HUES48 (cell line): ENCODE measurements around the gene DDX1.
"Not testable (repeated sequence)": the region's sequence is repeated elsewhere in the genome, so short reads cannot be mapped to it uniquely, and the experiment has no call there.

Experiments
- H3K27ac ChIP-seq: one replicate; pipeline ENCODE4 v1.7.0; 2013; ENCODE audit warnings: low read depth, low read length, inconsistent platforms
- H3K27me3 ChIP-seq: 2 replicates; pipeline ENCODE4 v1.6.1; 2013; ENCODE audit warnings: mild to moderate bottlenecking, low read length; ENCODE audit not compliant: control insufficient read depth, insufficient read depth
- H3K36me3 ChIP-seq: 2 replicates; pipeline ENCODE4 v1.6.1; 2013; ENCODE audit warnings: low read length; ENCODE audit not compliant: control insufficient read depth, insufficient read depth
- H3K4me1 ChIP-seq: 2 replicates; pipeline ENCODE4 v1.6.1; 2013; ENCODE audit warnings: mild to moderate bottlenecking, low read length; ENCODE audit not compliant: control insufficient read depth, insufficient read depth
- H3K4me3 ChIP-seq: 2 replicates; pipeline ENCODE4 v1.5.1; 2013; ENCODE audit warnings: mild to moderate bottlenecking, low read depth, low read length
- H3K9ac ChIP-seq: 2 replicates; pipeline ENCODE4 v1.6.1; 2013; ENCODE audit warnings: mild to moderate bottlenecking, low read depth, low read length, moderate library complexity
- H3K9me3 ChIP-seq: 2 replicates; pipeline ENCODE4 v1.6.1; 2013; ENCODE audit warnings: low read length; ENCODE audit not compliant: control insufficient read depth, insufficient read depth

DDX1 gene

DNA sequence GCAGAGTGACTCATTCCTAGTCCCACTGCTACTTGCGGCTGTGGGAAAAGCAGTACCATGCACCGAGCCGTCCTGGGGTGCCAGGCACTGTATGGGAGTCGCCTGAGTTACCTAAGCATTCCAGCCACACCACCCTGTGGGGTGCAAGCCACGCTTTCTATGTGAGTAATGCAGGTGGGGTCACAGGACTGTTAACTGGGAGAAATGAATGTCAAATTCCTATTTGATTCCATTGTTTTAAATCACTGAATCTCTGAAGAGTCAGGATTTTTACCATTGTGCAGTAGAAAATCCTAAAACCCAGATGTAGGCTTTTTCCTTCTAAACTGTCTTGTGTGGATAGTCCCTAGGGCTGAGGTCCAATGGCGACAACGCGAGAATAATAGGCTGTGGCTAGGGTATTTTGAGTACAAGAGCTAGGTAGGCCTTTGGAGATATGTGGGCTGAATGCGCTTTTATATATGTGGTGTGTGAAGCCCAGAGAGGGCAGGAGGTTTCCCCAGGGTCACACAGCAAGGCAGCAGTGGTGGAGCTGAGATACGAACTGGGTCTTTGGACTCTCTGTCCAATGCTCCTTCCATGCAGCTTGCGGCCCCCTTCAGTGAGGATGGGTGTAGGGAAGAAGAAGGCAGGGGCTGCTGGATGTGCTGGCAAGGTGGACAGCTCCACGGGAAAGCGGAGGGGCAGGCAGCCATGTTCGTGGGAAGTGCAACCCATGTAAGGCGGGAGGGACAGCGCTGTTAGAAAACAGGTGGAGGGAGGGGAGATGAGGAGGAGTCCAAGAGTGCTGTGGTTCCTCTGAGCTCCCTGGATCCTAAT is 83.2 kb downstream of the DDX1 start:
- no peaks in the 10 kb centered on the region for H3K4me1 ChIP-seq
- H3K9ac ChIP-seq: no peak overlapping the region
- H3K36me3 ChIP-seq: no peaks in the 10 kb centered on the region
- no peak overlapping the region for H3K4me3 ChIP-seq
- H3K27me3 ChIP-seq: no peaks in the 10 kb centered on the region
- peaks cover 8% of the 10 kb centered on the region; the same call in 1 of the 2 replicates for H3K9me3 ChIP-seq
- H3K27ac ChIP-seq: no peak overlapping the region

DNA sequence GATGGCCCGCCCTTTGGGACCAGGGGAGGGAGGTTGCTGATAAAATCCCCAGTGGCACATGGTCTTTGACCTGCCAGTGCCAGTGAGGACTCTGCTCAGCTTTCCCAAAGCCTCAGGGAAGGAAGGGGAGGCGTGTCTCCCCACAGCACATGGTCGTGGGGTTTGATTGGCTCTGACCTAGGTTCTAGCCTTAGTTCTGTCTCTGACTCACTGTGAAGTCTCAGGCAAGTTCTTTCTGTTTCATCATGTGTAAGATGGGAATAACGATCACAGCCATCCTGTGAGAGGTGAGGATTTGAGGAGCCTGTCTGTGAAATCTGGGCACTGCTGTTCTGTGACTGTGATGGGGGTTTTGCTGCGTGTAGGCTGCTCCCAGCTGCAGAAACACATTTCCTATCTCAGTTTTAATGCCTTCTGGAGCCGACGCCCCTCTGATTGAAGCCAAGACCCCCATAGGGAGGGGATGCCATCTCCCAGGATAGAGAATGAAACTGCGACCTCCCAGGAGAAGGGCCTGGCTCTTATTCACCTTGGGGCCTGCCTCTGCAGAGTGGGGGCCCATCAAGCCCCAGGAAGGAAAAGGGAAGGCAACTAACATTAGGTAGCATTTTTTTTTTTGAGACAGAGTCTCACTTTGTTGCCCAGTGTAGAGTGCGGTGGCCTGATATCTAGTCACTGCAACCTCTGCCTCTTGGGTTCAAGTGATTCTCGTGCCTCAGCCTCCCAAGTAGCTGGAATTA is 84.0 kb downstream of the DDX1 start:
- Histone ChIP-seq H3K9ac (no peak overlapping the region), H3K4me1 (no peaks in the 10 kb centered on the region), H3K4me3 (no peak overlapping the region), H3K36me3 (no peaks in the 10 kb centered on the region), H3K9me3 (peaks cover 8% of the 10 kb centered on the region; the same call in 1 of the 2 replicates), H3K27ac (no peak overlapping the region), H3K27me3 (no peaks in the 10 kb centered on the region)

DNA sequence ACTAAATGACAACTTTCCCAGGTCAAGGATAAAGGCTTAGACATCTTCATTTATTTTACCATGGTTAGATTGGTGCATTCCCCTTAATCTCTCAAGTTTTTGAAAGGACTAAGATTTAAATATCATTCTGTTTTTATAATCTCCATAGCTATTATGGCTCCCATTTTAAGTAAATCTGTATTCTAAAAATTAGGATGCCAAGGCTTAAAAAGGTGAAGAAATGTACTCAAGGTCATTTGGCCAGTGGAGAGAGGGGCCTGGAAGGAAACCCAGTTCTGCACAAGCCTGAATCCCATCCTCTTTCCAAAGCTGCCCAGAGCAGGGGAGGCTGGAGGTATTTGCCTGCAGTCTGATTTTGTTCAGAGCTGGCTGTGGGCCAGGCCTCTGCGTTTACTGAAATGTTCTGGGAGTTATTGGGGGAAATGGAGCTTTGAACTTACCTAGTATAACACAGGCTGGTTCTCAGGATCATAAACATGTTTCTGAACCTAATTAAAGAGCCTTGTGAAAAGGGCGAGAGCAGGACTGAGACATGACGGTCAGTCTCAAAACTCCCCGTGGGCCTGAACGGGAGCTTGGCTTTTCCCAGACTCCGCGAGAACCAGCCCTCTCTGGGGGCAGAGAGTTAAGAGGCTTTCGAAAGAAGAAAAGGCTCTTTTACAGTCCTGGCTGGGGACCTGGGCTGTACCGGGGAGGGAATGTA is 85.6 kb downstream of the DDX1 start:
- Histone ChIP-seq H3K27ac (no peak overlapping the region), H3K9ac (no peak overlapping the region), H3K9me3 (peaks cover 13% of the 10 kb centered on the region), H3K4me3 (no peak overlapping the region), H3K27me3 (no peaks in the 10 kb centered on the region), H3K4me1 (no peaks in the 10 kb centered on the region), H3K36me3 (no peaks in the 10 kb centered on the region)

DNA sequence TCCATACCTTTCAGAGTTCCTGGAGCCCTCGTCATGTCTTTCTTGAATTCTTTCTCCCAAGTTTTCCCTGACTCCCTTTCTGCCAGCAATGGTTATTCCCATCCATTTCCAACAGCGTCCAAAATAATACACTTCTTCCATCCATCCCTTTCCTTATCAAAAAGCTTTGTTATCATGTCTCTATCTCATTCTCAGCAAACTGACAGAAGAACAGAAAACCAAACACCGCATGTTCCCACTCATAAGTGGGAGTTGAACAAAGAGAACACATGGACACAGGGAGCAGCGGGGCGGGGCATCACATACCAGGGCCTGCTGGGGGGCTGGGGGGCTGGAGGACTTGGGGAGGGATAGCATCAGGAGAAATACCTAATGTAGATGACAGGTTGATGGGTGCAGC is 86.7 kb downstream of the DDX1 start:
- H3K27me3 ChIP-seq: no peaks in the 10 kb centered on the region
- peaks cover 13% of the 10 kb centered on the region for H3K9me3 ChIP-seq
- H3K4me3 ChIP-seq: no peak overlapping the region
- no peaks in the 10 kb centered on the region for H3K4me1 ChIP-seq
- no peak overlapping the region for H3K27ac ChIP-seq
- H3K36me3 ChIP-seq: no peaks in the 10 kb centered on the region
- H3K9ac ChIP-seq: no peak overlapping the region

DNA sequence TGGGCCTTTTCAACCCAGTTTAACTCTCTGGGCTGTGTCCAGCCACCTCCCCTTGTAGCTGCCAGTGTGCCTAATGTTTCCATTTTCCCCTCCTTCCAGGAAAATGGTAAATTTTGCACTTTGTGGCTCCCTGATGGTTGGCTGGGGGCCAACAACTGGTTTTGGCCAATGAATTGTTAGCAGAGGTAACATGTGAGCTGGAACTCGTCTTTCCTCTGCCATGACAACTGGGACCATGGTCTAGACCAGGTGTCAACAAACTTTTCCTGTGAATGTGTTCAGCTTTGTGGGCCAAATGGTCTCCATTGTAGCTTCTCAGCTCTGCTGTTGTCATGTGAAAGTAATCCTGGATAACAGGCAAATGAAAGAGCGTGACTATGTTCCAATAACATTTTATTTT is 87.2 kb downstream of the DDX1 start:
- no peaks in the 10 kb centered on the region for H3K27me3 ChIP-seq
- H3K9ac ChIP-seq: no peak overlapping the region
- no peak overlapping the region for H3K4me3 ChIP-seq
- H3K4me1 ChIP-seq: no peaks in the 10 kb centered on the region
- peaks cover 13% of the 10 kb centered on the region for H3K9me3 ChIP-seq
- H3K27ac ChIP-seq: no peak overlapping the region
- no peaks in the 10 kb centered on the region for H3K36me3 ChIP-seq

DNA sequence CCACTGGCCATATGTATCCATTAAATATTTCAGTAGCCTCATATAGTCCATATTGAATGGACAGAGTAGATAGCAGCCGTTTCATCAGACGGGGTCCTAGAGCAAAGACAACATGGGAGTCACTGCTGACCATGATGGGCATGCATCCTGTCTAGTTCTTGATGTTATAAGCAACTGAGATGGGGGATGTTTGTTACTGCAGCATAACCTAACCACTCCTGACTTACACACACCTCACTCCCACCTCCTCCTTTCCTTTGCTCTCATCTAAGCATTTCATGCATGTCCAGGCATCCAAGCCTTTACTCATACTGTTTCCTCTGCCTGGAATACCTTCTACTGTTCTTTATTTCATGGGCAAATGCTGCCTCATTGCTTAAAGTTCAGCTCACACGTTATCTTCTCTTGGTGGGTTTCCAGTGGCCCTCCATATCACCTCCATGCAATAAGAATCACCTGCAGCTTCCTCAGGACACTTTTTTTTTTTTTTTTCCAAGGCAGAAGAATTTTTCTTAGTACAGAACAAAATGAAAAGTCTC is 87.8 kb downstream of the DDX1 start:
- Histone ChIP-seq H3K9ac (no peak overlapping the region), H3K4me3 (no peak overlapping the region), H3K27me3 (no peaks in the 10 kb centered on the region), H3K9me3 (peaks cover 13% of the 10 kb centered on the region), H3K27ac (no peak overlapping the region), H3K36me3 (no peaks in the 10 kb centered on the region), H3K4me1 (no peaks in the 10 kb centered on the region; the same call in 1 of the 2 replicates)

DNA sequence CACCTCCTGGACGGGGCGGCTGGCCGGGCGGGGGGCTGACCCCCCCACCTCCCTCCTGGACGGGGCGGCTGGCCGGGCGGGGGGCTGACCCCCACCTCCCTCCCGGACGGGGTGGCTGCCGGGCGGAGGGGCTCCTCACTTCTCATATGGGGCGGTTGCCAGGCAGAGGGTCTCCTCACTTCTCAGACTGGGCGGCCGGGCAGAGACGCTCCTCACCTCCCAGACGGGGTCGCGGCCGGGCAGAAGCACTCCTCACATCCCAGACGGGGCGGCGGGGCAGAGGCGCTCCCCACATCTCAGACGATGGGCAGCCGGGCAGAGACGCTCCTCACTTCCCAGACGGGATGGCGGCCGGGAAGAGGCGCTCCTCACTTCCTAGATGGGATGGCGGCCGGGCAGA is 88.5 kb downstream of the DDX1 start:
- peaks cover 13% of the 10 kb centered on the region for H3K9me3 ChIP-seq
- H3K27me3 ChIP-seq, H3K9ac ChIP-seq, H3K36me3 ChIP-seq, H3K27ac ChIP-seq, H3K4me3 ChIP-seq, H3K4me1 ChIP-seq: not testable (repeated sequence)
